ENCODE results near the gene OGFRL1.

Gene OGFRL1

DNA sequence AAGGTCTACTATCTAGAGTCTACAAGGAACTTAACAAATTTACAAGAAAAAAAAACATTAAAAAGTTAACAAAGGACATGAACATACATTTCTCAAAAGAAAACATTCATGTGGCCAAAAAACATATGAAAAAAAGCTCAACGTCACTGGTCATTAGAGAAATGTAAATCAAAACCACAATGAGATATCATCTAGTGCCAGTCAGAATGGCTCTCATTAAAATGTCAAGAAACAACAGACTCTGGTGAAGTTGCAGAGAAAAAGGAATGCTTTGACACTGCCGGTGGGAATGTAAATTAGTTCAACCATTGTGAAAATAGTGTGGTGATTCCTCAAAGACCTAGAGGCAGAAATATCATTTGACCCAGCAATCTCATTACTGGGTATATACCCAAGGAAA is 48.3 kb downstream of the OGFRL1 start:
- no peak for DNase-seq

DNA sequence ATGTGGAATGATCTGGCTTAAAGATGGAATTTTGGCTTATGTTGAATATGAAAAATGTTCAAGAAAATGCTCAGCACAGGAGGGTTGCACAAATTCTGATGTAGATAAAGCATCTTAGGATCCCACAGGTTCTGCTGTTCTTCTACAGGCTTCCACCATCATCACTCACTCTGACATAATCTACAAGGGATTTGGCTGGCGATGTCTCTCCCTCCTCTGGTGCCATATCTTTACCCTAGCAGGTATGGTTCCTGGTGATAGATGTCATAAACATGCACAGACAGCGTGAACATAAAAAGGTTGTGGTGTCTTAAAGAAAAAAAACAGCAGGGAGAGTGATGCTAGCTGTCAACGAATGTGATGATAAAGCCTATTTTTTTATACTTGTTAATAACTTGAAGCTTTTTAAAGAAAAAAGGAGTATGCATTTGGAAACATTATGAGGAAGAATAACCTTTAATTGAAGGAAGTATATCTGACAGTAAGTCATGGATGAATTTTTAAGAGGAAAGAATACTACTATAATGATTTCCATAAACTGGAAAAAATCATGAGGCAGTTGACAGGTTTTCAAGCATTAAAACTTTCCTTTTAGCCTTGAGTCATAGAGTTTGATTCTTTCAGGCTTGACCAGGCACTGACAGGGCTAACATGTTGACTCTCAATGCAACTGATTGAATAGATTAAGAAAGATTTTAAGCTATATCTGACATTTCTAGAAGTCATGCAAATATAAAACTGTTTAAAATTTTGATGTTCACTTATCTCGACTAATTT is 50.1 kb downstream of the OGFRL1 start:
- no peak for DNase-seq

DNA sequence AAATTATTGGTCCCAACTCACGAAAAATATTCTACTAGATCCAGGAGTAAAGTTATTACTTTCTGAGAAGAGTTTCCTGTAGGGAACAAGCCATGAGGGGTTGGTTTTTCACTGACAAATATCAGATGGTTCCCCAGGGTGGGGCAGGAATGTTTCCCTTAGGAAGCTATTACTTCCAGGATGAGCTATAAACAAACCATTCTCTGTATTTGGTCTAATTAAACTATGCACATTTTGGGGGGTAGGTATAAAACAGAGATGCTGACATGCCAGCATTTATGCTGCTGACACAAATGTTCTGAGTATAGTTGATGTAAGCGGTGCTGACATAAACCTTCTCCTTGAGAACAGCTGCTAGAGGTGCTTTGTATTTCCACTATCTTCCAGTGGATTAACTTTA is 54.2 kb downstream of the OGFRL1 start:
- no peak for DNase-seq

DNA sequence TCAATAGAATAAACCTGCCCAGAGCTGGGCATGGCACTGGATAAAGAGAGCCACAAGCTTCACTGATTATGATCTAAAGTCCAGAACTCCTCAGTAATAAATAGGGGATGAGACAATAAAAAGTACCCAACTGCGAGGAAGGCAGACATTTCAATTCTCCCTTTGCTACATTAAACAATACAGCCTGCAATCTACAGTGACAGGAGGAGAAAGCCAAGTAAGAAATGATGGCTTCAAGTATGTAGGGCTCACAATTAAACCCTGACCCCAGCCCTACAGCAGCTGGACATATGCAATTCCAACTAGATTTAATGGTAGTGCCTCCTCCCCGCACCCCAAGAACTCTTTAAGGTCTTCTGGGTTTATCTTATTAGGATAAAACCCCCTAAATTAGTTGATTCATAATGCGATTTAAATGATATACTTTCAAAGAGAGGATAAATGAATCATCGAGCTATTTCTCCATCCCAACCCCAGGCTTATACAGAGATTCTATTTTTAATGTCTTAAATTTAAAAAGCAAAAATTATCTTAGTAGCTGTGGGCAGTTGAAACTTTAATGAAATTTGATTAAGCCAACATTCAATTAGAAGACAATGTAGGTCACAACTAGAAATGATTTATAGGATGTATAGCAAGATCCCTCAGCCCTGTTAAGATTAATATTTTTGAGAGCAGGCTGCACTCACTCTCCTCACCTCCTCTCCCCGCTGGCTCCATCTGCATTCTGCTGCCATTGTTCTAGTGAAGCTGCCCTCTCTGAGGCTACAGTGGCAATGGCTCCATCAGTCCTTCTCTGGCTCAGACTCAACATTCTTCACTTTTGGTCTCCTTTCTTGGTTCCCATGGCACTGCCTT is 57.1 kb downstream of the OGFRL1 start:
- DNase-seq, result no peak

DNA sequence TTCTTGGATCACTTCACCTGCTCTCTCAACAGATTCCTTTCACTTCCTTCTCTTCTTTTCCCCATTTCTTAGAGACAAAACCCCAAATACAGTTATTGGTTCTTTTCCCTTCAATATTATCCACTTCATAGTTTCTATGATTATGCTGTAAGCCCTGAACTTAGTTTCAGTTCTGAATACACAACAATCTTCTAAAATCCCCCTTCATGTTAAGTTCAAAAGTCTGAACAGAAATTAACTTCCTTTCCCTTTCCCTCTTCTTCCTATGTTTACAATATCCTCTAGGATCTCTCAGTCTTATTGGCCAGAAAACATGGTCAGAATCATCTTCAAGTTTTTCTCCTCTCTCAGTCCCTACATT is 57.7 kb downstream of the OGFRL1 start:
- DNase-seq, result no peak

DNA sequence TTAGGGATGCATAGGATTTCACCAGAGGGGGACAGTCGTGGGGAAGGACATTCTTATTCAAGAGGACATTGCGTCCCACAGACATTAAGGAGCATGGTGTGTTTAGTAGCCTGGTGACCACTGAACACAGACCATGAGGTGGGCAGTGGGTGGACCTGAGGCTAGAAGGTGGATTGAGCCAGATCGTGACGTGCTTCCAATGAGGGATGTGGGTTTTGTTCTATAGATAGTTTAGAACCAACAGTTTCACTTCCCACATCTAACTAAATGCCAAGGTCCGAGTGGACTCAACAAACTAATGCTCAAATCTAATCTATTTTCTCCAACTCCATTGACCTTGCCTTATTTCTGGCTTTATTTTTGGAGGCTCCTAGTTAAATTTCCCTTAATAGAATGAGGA is 58.5 kb downstream of the OGFRL1 start:
- DNase-seq, result no peak

DNA sequence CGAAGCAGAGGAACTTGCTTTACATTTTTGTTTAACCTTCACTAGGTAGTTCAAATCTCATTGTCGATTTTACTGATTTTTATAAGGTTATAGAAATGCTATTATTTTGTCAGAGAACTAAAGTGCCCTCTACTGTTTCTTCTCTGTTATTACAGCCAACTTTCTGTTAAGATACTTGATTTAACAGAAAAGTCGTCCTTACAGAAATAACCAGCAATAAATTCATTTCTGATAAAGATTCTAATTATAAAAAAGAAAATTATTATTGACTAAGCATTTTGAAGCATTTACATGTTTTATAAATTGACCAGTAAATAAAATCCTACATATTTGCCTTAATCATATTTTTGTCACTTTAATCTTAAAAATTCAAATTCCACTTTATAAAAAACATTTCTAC is 60.8 kb downstream of the OGFRL1 start:
- DNase-seq, result peak; percentile 24

DNA sequence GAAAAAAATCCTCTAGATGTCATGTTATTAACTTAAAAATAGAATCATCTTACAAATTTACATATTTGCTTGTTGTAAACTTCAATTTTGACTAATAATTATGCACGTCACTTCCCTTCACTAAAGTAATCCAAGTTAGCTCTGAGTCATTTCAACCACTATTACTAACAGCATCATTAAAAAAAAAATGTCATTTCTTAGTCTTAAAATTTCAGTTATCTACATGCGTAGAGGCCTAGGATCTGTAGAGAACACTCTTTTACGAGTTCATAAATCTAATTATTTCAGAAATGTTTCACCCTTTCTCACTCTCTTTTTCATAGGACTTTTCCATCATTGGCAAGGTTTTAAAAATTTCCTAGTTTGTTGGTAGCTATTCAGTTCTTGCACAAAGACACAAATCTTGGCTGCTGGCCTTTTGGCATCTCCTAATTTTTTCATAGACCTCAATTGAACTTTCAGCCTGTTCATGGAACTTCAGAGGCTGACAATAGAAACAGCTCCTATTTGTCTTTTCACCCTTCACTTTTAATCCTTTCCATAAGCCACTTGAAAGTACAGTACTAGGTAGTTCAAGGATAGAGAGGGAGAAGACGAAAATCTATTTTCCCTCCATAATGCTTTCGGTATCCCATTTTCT is 61.5 kb downstream of the OGFRL1 start:
- no peak for DNase-seq

DNA sequence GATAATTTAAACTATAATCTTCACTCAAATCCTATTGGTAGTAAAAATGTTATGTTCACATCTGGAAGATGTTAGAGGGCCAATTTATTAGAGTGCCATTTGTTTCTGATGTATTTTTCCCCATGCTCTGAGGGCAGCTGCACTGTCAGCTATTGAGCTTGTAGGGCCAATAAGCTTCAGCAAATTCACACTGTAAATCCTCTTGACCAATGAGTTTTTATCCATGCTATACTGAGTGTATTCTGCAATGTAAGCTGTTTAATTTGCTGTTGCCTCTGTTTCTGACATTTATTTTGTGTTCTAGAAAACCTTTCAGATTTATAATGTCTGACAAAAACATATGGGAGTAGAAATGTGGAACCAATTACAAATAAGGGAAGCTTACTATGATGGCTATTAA is 62.6 kb downstream of the OGFRL1 start:
- DNase-seq, result no peak

All from COR-L47 (cell line).